Left ventricle myocardium superior (tissue), 1 donor: Measurements from ENCODE around the gene PDPK1. TPM values are rescaled to one million over a fixed set of nuclear protein-coding genes. Genes with fewer than 3 reads are reported as not detected.
"Not testable (repeated sequence)": the region's sequence is repeated elsewhere in the genome, so short reads cannot be mapped to it uniquely, and the experiment has no call there.

Experiments
- ATAC-seq: fragments of 200-7000 bp; cut with Tn5 transposase; one replicate; pipeline ENCODE4 v1.9.1; 2020; ENCODE audit warnings: mild to moderate bottlenecking, moderate library complexity
- DNase-seq: peaks from one replicate; pipeline ENCODE4 v3.0.0-alpha.2; 2020
- intact Hi-C: fragments of 100-400 bp; cut with micrococcal nuclease; formaldehyde crosslinking; loops from one replicate; pipeline ENCODE4 v1.11.0; 2022
- total RNA-seq: library from RNA; stranded (reverse); fragmentation: NEBNext Ultra II Directional; extraction: Animal tissue kit (Norgen Biotek cat#: 25700); gene quantifications from one replicate; pipeline ENCODE4 v1.2.1, GENCODE V29; 2021
- donor health status: DM: no; HTN: yes; CAD: no; lungs with severe emphysema.

Gene PDPK1
- total RNA-seq, 1 donor from 2014 or later = 43.1 TPM

- intact Hi-C loops = no loop called here
- ATAC-seq (no peak), DNase-seq (no peak)
These were observed 60.9 kb downstream of the PDPK1 start for GRCh38 chr16:2598723-2599122.

DNA sequence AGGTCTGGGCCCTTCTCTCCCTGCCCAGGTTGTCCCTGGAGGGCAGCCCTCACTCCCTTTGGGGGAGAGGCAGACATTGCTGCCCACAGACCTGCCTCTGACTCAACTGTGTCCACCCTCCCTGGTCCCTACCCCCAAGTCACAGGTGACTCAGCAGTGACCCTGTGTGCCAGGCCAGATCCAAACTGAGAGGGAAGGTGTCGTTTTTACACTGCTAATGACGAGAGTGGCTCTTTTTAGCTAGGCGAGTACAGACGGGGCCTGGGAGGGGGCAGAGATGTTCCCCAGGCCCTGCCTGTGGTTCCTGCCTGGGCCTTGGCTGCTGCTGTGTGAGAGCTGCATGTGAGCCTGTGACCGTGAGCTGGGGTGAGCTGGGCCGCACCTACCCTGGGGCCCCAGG is 61.3 kb downstream of the PDPK1 start:
- ATAC-seq, DNase-seq, intact Hi-C loops: not testable (repeated sequence)

GRCh38 chr16:2599785-2600184 is 62.0 kb downstream of the PDPK1 start:
- peak; percentile 65 for DNase-seq
- intact Hi-C loops = not testable (repeated sequence)
- peak; percentile 45 for ATAC-seq

DNA sequence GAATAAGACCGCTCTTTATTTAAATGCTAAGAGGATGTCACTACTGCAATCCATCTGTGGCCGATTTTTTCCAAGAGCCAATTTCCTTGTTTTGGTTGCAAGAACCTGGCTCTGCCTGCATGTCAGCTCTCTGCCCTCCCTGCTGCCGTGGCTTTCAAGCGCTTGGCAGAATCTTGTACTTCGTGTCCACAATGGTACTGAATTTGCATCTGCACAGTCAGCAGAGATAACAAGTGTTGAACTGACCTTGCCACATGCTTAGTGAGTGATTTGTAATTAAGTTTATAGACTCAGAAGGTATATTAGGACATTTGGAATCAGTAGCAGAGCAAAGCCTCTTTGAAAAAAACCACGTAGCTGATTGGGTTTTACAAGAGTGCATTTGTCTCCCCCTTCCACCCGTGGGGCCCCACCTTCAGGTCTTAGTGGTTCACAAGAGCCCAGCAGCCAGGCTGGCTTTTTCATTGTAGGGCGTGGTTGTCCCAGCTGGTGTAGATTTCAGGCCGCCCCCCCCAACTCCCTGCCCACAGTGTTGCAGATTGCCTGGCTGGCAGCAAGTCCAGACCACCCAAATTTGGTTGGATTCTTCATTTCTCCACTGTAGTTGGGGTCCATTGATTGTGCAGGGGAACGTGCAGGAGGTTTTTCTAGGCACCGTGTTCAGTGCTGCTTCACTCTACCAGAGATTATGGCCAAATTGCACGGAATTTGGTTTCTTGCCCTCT is 63.6 kb downstream of the PDPK1 start:
- intact Hi-C loops = not testable (repeated sequence)
- peak; percentile 28 for DNase-seq
- ATAC-seq = peak; percentile 42

GRCh38 chr16:2602175-2602574 is 64.4 kb downstream of the PDPK1 start:
- DNase-seq, intact Hi-C loops, ATAC-seq: not testable (repeated sequence)

- DNase-seq = peak; percentile 95
- ATAC-seq = peak; percentile 91
- intact Hi-C loops = no loop called here
These were observed 65.6 kb downstream of the PDPK1 start for GRCh38 chr16:2603165-2604015.

GRCh38 chr16:2604016-2604369 is 66.2 kb downstream of the PDPK1 start:
- ATAC-seq, DNase-seq, intact Hi-C loops: not testable (repeated sequence)

DNA sequence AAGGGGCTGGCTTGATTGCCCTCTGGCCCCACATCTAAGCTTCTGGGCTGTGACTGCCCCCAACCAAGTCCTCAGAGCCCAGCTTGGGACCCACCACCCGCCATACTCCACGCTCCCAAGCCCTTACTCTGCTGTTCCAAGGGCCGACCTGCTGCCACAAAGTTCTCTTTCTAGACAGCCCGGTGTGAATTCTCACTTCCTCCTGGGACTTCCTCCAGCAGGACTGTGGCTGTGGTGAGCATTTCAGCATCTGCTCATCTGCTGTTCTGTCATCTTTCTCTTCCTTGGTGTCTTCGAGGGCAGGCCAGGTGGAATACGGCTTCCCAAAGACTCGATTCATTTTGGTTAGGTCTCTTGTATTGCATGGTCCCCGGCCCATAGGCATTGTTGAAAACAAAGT is 69.0 kb downstream of the PDPK1 start:
- intact Hi-C loops, DNase-seq: not testable (repeated sequence)

DNA sequence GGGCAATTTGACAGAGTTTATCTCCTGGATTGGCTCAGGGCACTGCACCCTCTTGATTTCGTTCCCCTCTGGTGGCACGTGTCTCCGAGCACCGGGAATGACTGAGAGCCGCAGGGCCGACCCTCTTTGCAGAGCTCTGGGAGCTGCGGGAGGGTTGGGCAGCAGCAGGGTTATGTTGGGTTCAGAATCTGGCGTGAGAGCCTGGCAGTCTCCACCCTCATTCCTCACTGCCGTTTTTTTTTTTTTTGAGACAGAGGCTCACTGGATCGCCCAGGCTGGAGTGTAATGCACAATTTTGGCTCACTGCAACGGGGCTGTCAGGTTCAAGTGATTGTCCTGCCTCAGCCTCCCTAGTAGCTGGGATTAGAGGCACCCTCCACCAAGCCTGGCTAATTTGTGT is 71.5 kb downstream of the PDPK1 start:
- DNase-seq, intact Hi-C loops: not testable (repeated sequence)
- peak; percentile 63 for ATAC-seq

More for the DNA sequence above, 69.0 kb downstream of the PDPK1 start:
- ATAC-seq = not testable (repeated sequence)

GRCh38 chr16:2609827-2610470 is 72.1 kb downstream of the PDPK1 start:
- no peak for ATAC-seq
- intact Hi-C loops = no loop called here
- DNase-seq = no peak

DNA sequence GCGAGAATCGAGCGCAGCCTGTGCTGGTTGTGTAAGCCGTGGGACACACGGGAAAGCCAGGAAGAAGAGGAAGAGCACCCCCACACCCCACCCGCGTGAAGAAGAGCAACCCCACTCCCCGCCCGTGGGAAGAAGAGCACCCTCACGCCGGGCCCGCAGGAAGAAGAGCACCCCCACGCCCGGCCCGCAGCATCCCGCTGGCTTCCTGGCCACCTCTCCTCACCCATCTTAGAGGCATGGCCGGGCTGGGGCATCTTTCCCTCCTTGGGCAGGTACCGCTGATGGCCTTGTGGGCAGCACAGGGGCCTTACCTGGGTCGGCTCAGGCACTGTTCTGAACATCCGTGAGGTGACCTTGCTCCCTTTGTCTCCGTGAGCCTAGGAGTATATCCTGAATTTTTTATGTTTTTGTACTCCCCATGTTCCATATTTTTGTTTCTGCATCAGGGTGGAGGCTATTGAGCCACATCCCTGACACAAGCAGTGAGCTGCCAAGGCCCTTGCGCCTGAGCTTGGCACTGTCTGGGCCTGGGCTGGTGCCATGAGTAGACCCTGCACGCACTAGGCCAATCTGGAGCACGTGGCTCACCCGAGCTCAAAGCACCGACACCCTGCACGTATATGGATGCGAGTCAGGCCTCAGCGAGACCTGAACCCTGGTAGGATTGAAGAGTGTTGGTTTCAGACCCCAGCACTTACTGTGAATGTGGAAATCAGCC is 73.1 kb downstream of the PDPK1 start:
- DNase-seq = no peak
- intact Hi-C loops = no loop called here
- ATAC-seq = no peak

- no peak for DNase-seq
- no peak for ATAC-seq
- intact Hi-C loops = no loop called here
These were observed 73.7 kb downstream of the PDPK1 start for GRCh38 chr16:2611499-2611862.

GRCh38 chr16:2611877-2612276 is 74.1 kb downstream of the PDPK1 start:
- DNase-seq, ATAC-seq, intact Hi-C loops: not testable (repeated sequence)

GRCh38 chr16:2613251-2613650 is 75.4 kb downstream of the PDPK1 start:
- ATAC-seq, DNase-seq, intact Hi-C loops: not testable (repeated sequence)

GRCh38 chr16:2614761-2615191 is 77.0 kb downstream of the PDPK1 start:
- intact Hi-C loops = no loop called here
- DNase-seq (peak; percentile 5), ATAC-seq (no peak)

- intact Hi-C loops, DNase-seq: not testable (repeated sequence)
- peak; percentile 75 for ATAC-seq
These were observed 81.1 kb downstream of the PDPK1 start for GRCh38 chr16:2618964-2619363.

- DNase-seq, ATAC-seq, intact Hi-C loops: not testable (repeated sequence)
These were observed 81.8 kb downstream of the PDPK1 start for GRCh38 chr16:2619628-2620027.

GRCh38 chr16:2620870-2621269 is 83.0 kb downstream of the PDPK1 start:
- DNase-seq, intact Hi-C loops: not testable (repeated sequence)
- ATAC-seq = peak; percentile 35

DNA sequence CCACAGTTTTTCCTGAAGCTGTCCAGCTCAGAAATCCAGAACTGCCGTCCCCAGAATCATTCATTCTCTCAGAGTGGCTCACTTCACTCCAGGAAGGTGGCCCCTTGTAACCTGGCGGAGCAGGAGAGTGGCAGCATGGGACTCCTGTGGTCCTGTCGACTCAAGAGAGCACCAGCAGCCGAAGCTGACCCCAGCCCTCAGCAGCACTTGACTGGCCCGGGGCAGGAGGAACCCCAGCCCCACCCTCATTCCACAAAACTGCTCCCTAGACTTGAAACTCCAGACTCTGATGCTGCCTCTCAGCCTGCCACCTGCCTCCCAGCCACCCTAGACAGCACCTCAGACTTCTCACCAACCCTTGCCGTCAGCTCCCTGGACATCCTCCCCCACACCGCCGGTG is 83.6 kb downstream of the PDPK1 start:
- ATAC-seq, intact Hi-C loops, DNase-seq: not testable (repeated sequence)
